ENCODE results near the gene KRT33A. TPM values are rescaled to one million over a fixed set of nuclear protein-coding genes. Genes with fewer than 3 reads are reported as not detected.

The KRT33A gene
- total RNA-seq, 1 donor from 2014 or later: not detected

DNA sequence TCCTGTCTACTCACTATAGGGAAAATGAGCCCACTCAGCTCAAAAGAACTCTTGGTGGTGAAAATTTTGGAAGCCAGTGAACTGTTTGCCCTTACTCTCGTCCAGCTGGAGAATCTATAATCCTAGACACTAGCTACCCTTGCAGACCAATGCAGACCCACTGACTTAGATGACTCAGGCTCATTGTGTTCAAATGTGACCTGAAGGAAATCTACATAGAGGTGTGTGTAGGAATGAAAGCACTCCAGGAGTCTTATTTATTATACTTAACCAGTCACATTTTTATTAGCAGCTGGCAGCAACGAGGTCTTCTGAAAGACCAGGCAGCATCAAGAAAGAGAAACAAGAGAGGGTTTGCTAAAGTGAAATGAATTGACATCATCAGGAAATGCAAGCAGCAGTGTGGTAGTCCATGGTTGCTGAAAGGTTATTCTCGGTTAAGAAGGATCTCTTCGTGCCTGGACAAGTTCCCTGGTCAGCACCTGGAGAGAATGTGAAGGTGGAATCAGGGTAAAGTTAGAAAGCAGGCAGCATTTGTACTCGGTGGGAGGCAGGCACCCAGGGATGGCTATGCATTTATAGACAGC lies 49.3 kb downstream of the KRT33A start:
- DNase-seq (ENCODE audit: low spot score in 2 of 2, unreplicated experiment in 2 of 2): no peak
- Mint-ChIP-seq H3K9me3 (peaks cover 12% of the 10 kb centered on the region), H3K36me3 (peaks cover 6% of the 10 kb centered on the region), H3K27me3 (ENCODE audit: low read depth) (no peaks in the 10 kb centered on the region), H3K27ac (no peak overlapping the region), H3K4me1 (peaks cover 4% of the 10 kb centered on the region), H3K4me3 (no peak overlapping the region)
- TF ChIP-seq, protein P1, sequence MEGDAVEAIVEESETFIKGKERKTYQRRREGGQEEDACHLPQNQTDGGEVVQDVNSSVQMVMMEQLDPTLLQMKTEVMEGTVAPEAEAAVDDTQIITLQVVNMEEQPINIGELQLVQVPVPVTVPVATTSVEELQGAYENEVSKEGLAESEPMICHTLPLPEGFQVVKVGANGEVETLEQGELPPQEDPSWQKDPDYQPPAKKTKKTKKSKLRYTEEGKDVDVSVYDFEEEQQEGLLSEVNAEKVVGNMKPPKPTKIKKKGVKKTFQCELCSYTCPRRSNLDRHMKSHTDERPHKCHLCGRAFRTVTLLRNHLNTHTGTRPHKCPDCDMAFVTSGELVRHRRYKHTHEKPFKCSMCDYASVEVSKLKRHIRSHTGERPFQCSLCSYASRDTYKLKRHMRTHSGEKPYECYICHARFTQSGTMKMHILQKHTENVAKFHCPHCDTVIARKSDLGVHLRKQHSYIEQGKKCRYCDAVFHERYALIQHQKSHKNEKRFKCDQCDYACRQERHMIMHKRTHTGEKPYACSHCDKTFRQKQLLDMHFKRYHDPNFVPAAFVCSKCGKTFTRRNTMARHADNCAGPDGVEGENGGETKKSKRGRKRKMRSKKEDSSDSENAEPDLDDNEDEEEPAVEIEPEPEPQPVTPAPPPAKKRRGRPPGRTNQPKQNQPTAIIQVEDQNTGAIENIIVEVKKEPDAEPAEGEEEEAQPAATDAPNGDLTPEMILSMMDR (IDR thresholded peaks at IDR 0.05; ENCODE audit: unreplicated experiment): no peak

DNA sequence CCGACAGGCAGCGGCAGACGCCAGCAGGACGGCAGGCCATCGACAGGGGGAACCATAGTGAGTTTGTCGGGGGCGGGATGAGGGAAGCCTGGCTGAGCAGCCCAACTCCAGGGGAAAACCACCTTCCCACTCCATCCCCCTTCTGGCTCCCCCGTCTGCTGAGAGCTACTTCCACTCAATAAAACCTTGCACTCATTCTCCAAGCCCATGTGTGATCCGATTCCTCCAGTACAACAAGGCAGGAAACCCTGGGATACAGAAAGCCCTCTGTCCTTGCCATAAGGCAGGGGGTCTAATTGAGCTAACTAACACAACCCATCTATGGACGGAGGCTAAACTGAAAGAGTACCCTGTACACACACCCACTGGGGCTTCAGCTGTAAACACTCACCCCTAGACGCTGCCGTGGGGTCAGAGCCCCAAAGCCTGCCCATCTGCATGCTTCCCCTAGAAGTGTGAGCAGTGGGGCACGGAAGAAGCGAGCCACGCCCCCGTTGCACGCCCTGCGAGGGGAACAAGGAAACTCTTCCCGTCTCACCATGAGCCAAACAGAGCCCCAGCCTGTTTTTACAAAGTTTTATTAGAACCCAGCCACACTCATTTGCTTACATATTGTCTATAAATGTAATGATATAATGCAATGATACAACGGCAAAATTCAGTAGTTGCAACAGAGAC lies 52.0 kb downstream of the KRT33A start:
- Mint-ChIP-seq H3K4me3 (no peak overlapping the region), H3K27ac (no peak overlapping the region), H3K27me3 (ENCODE audit: low read depth) (no peaks in the 10 kb centered on the region), H3K4me1 (peaks cover 12% of the 10 kb centered on the region), H3K36me3 (peaks cover 6% of the 10 kb centered on the region), H3K9me3 (peaks cover 15% of the 10 kb centered on the region)
- no peak for DNase-seq (ENCODE audit: low spot score in 2 of 2, unreplicated experiment in 2 of 2)
- TF ChIP-seq, protein P1 (IDR thresholded peaks at IDR 0.05; ENCODE audit: unreplicated experiment): no peak

GRCh38 chr17:41296846-41297245 lies 53.8 kb downstream of the KRT33A start:
- Mint-ChIP-seq H3K36me3 (peaks cover 6% of the 10 kb centered on the region), H3K9me3 (peaks cover 15% of the 10 kb centered on the region), H3K27ac (no peak overlapping the region), H3K4me3 (no peak overlapping the region), H3K27me3 (ENCODE audit: low read depth) (no peaks in the 10 kb centered on the region), H3K4me1 (peaks cover 17% of the 10 kb centered on the region)
- DNase-seq (ENCODE audit: low spot score in 2 of 2, unreplicated experiment in 2 of 2): no peak
- TF ChIP-seq, protein P1 (IDR thresholded peaks at IDR 0.05; ENCODE audit: unreplicated experiment): no peak

Other genes starting within 250 kb of the KRT33A start
- gene KRTAP4-16, start 248.6 kb downstream of the KRT33A start, total RNA-seq: not detected in 3 replicates
- not detected in 3 replicates for gene KRTAP4-9, start 245.4 kb downstream of the KRT33A start, total RNA-seq
- gene KRTAP4-11, start 232.5 kb downstream of the KRT33A start, total RNA-seq: not detected in 3 replicates
- not detected in 3 replicates for gene KRTAP4-12, start 226.6 kb downstream of the KRT33A start, total RNA-seq
- gene KRTAP4-6, start 210.3 kb downstream of the KRT33A start, total RNA-seq: not detected in 3 replicates
- not detected in 3 replicates for gene KRTAP4-5, start 201.0 kb downstream of the KRT33A start, total RNA-seq
- not detected in 3 replicates for gene KRTAP4-4, start 190.1 kb downstream of the KRT33A start, total RNA-seq
- not detected in 3 replicates for gene KRTAP4-3, start 182.6 kb downstream of the KRT33A start, total RNA-seq
- gene KRTAP4-2, start 172.6 kb downstream of the KRT33A start, total RNA-seq: not detected in 3 replicates
- gene KRTAP4-1, start 165.9 kb downstream of the KRT33A start, total RNA-seq: not detected in 3 replicates
- gene KRTAP9-1, start 160.9 kb downstream of the KRT33A start, total RNA-seq: not detected in 3 replicates
- not detected in 3 replicates for gene KRTAP9-2, start 124.2 kb downstream of the KRT33A start, total RNA-seq
- not detected in 3 replicates for gene KRTAP9-3, start 118.4 kb downstream of the KRT33A start, total RNA-seq
- gene KRTAP9-8, start 112.8 kb downstream of the KRT33A start, total RNA-seq: not detected in 3 replicates
- not detected in 3 replicates for gene KRTAP9-4, start 101.1 kb downstream of the KRT33A start, total RNA-seq
- gene KRTAP9-9, start 95.4 kb downstream of the KRT33A start, total RNA-seq: not detected in 3 replicates
- gene KRTAP9-6, start 85.5 kb downstream of the KRT33A start, total RNA-seq: not detected in 3 replicates
- not detected in 3 replicates for gene KRTAP9-7, start 75.1 kb downstream of the KRT33A start, total RNA-seq
- gene KRTAP29-1, start 48.0 kb downstream of the KRT33A start, total RNA-seq: not detected in 3 replicates
- gene KRTAP16-1, start 41.5 kb downstream of the KRT33A start, total RNA-seq: not detected in 3 replicates
- gene KRTAP17-1, start 35.1 kb downstream of the KRT33A start, total RNA-seq: not detected in 3 replicates
- not detected in 3 replicates for gene KRT33B, start 19.0 kb upstream of the KRT33A start, total RNA-seq
- not detected in 3 replicates for gene KRT34, start 31.5 kb upstream of the KRT33A start, total RNA-seq
- gene KRT31, start 46.8 kb upstream of the KRT33A start, total RNA-seq: not detected in 3 replicates
- not detected in 3 replicates for gene KRT37, start 73.8 kb upstream of the KRT33A start, total RNA-seq
- not detected in 3 replicates for gene KRT38, start 90.2 kb upstream of the KRT33A start, total RNA-seq
- not detected in 3 replicates for gene KRT32, start 116.6 kb upstream of the KRT33A start, total RNA-seq
- not detected in 3 replicates for gene KRT35, start 130.3 kb upstream of the KRT33A start, total RNA-seq
- not detected in 3 replicates for gene KRT36, start 139.1 kb upstream of the KRT33A start, total RNA-seq
- gene KRT13, start 154.8 kb upstream of the KRT33A start, total RNA-seq: 5.3 to 7.0 TPM (median 6.3 TPM) in 3 replicates
- 8.5 to 10.2 TPM (median 8.7 TPM) in 3 replicates for gene KRT15, start 168.1 kb upstream of the KRT33A start, total RNA-seq
- 366 to 377 TPM (median 368 TPM) in 3 replicates for gene KRT19, start 177.5 kb upstream of the KRT33A start, total RNA-seq
- not detected in 3 replicates for gene KRT9, start 221.2 kb upstream of the KRT33A start, total RNA-seq
- gene KRT14, start 236.1 kb upstream of the KRT33A start, total RNA-seq: 0.45 TPM in 1 of 3 replicates, not detected in the others

All from mesothelial cell of epicardium (in vitro differentiated cells).